TTC549 (cell line): ENCODE results near the gene KCNIP2.
"Not testable (repeated sequence)": the region's sequence is repeated elsewhere in the genome, so short reads cannot be mapped to it uniquely, and the experiment has no call there.

Source experiments
- FAIRE-seq: peaks from 2 replicates; lab custom pipeline; 2012; peaks lifted over from hg19 to GRCh38; lab: Jason Lieb, UNC

Gene KCNIP2

DNA sequence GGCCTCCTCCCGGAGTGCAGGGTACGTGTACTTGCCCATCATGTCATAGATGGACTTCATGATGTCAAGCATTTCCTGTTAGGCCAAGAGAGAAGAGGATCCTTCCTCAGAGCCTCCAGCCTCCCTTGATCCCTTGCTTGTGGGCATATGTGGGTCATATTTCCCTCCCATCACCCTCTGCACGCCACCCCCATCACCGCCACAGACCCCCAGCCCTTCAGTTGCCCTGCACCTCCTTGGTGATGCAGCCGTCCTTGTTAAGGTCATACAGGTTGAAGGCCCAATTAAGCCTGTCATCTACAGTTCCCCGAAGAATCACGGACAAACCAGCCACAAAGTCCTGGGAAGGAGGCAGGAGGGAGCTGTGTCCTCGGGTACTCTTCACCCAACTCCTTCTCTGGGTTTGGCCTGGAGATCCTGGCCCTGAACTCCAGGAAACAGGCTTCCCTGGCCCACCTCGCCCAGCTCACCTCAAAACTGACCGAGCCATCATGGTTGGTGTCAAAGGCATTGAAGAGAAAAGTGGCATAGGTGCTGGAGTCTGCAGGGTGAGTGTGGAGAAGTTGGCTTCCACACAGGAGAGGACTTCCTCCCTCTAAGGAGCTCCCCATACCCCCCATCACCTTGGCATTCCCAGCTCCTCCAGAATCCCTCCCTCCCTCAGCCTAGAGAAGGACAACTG is 15.5 kb downstream of the KCNIP2 start:
- no peak for FAIRE-seq

DNA sequence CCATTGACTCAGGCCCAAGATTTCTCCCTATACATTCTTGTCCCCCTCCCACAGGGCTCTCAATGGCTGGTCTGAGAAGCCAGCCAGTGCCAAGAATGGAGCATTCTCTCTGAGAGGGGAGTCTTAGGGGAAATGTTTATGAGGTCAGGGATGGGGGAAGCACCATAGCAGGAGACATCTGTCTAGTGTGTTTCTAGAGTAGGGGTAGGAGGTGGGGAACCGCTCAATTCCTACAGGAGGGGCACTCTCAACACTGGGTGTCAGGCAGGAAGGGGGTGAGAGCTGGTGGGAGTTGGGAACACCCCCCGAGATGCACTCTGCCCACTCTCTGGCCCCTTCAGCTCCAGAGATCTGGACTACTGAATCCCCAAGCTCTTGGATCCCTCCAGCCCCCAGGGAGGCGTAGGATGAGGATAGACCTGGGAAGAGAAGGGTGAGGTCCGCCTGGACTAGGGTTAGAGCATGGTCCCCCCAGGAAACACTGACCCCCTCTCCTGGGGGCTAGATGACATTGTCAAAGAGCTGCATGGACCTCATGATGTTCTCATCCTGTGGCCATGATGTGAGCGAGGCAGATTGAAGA is 16.7 kb downstream of the KCNIP2 start:
- no peak for FAIRE-seq

DNA sequence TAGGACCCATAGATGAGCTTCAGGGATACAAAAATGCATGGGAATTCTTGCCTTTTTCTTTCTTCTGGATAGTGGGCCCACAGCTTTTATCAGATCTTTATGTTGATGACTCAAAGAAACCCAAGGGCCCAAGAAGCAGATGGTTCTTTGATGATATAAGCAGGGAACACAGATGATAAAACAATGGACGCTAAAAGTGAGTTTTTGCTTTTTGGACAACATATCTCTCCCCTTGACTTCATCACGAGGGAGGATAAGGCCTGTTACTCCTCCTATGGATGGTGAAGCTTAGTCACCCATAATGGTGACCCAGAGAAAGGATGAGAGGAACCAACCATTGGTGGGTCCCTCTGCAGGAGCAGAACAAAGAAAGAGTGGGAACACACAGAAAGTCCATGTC is 18.9 kb downstream of the KCNIP2 start:
- FAIRE-seq, result no peak

DNA sequence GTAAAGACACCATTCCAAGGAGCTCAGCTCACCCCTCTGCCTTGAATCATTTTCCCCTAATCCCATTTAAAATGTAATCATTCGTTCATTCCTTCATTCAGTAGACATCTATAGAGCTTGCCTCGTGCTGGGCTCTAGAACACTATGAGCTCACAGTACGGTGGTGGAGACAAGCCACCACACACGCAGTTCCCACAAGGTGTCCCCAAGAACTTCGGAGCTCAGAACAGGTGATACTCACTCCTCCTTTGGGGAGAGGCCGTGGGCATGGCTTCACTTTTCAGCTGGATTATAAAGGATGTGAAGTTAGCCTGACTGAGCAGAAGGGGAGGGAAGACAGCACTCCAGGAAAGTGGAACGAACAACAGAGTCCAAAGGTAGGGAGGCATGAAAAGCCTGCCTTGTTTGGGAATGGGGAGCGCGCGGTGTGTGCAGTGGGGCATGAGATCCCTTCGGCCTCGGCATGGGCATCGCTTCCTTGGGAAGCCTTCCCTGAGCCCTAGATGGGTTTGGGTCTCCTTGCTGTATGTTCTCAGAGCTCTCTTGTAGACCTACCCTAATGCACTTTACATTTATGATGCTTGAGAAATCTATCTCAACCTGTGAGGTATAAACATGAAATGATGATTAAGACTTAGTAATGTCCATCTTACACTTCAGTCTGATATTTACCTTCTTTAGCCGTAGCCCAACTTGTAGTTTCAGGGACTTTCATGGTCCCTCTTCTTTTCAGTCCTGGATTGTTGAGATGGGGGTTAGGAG is 24.5 kb downstream of the KCNIP2 start:
- no peak for FAIRE-seq

DNA sequence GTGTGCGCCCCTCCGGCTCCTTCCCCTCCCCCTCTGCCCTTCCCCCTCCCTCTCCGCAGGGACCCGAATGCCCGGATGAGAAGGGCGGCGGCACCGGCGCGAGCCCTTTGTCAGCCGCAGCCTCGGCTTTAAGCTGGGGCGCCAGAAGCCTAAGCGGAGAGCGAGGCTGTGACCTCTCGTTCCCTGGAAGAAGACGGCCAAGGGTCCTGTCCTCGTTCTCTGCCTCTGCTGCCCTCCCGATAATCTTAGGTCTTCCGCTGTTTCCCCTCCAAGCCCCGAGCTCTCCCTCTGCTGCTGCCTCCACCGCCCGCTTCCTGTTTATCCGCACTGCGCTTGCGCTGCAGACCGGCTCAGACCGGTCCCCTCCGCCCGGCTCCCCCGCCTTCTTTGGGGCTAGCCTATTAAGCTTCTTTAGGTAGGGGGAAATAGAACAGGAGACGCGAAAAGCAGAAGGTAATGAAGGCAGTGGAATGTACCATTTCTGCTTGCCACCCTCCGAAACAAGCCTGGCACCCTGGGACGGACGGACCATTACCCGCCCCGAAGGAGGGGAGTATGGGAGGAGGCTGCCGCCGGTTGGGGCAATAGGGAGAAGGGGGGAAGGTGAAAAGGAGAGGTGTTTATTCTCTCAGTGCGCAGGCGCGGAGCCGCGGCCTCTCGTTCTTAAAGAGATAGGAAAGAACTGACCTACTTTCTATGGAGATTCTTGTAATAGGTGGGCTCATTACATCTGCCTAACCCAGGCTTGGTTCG is 25.3 kb downstream of the KCNIP2 start, which contains the start of gene OGA:
Gene OGA, minus strand, starts transcription at position 326 of the 753 bp plus-strand sequence. CDS start 422 bp downstream, outside the sequence.
- FAIRE-seq, result peak; percentile 97

DNA sequence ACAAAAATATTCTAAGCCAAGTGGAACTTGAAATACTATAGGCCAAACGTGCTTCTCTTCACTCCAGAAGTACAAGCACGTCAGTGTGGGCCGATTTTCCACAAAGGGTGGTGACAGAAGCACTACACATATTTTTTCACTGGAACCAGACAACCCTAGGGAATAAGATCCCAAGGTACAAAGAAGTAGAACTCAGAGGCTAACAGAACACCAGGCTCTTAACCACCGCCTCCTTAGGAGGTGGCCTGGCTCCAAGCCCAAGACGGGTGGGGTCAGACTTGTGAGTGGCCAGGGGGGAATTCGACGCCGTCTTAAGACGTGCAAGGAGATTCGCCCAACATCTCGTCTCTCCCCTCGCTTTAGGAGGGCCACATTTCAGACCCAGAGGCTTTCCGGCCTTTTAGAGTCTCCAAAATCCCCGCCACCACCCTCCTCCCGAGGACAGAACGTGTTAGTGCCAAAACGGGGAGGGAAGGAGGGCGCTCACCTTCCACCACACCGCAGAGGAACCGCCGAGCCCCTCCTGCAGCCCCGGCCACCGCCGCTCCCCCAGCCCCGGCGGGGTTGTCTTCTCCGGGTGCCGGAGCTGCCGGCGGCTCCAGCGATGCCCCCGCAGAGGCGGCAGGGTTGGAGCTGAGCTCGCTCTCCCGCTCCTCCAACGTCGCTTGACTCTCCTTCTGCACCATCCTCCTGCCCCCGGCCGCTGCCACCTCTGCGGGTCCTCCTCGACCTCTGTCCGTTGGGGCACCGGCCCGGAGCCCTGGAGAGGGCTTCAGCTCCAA is 26.1 kb downstream of the KCNIP2 start:
- no peak for FAIRE-seq

DNA sequence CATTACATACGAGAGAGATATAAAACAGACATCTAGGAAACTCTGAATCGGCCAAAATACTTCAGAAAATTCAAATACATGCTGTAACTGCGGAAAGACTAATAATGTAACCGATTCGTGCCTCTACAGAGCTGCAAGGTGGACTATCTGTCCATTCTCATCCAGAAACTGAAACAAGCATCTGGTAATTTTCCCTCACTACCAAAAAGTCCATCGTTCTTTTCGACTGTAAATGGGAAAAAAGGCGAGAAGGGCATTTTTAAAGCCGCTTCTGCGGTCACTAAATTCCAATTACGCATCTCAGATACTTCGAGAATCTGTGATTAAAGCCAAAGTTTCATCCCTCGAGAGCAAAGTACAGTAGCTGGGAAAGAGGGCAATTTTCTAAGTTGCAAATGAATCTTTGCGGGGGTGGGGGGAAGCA is 26.7 kb downstream of the KCNIP2 start:
- FAIRE-seq, result no peak

DNA sequence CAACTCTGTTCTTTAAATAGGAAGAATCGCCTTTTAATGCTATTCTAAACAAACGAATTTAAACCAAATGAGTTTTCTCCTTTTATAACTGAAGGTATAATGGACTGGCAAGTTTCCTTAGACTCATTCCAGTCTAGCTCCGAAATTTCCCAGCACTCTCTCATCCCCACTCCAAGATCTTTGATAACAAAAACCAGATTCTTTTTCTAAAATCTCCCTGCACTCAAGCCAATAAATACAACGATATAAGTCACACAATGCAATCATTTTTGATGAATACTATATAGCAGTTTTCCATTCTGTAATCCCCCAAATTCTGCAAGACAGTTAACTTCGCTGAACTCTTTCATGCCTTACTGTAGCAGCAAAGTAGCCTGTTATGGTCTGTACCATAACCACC is 27.2 kb downstream of the KCNIP2 start:
- FAIRE-seq, result no peak

DNA sequence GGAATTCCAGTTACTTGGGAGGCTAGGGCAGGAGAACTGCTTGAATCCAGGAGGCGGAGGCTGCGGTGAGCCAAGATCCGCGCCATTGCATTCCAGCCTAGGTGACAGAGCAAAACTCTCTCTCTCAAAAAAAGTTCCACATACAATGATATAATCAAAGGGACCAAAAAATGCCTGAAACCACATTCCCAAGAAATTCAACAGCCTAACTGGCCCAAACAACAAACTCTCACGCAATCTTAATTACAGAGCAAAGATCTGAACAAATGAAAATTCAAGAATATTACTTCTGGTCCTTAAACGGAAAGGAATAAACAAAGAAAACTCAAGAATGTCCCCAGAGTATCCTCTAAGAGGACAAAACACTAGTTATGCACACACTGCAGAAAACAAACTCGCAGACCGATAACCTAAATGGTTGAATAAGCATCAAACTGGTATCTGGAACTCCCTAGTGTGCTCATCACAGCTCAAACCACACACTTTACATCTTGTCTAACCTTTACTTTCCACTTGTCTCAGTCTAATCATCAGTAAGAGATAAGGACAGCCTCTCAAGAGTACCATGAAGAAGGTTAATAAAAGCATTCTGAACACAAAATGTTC is 29.0 kb downstream of the KCNIP2 start:
- no peak for FAIRE-seq

DNA sequence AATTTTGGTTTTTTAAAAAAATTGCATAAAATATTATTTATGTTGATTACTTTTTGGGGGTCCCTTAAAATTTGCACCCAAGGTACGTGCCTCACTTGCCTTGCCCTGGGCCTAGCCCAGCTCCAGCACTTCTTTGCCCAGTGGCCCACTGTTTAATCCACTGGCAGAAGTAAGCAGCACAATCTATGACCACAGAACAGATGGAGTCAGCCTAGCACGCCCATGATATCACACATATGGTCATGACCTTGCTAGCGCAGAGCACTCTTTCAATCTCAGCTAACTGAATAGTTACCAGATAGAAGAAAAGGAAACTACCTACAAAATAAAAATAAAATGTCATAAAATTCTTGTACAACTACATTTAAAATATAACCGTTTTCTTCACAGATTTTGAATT is 31.0 kb downstream of the KCNIP2 start:
- FAIRE-seq, result no peak

DNA sequence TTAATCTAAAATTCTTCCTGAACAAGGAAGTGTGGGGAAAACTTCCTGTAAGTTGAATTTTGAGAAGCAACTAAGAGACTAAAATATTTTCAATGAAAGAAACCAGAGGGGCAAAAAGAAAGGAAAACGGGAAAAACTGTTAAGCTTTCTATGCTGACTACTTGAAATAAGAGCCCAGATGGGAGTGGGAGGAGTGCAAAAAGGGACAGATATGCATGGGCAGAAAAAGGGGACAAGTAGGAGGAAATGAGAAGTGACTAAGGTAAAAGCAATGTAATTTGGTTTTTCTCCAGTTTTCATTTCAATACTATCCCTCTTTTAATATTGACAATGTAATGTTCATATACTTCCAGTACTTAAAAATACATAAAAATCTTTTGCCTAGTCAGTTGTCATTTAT is 36.4 kb downstream of the KCNIP2 start:
- FAIRE-seq, result no peak

DNA sequence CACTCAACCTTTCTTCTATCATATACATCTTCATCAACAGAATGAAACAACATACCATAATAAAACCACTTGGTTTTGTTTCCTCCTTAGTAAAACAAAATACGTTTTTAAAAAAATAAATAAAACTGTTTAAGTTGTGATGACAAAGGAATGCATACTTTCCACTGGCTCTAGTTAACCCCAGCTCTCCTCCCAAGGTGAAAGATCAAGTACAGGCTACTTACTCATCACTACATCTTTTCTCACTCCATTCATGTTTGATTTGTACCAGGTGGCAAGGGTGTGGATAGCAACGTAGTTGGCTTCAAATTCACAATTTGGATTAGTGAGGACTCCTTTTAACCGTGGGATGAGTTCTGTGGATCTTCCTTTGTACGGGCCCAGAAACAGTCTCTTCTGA is 40.1 kb downstream of the KCNIP2 start:
- FAIRE-seq, result no peak

DNA sequence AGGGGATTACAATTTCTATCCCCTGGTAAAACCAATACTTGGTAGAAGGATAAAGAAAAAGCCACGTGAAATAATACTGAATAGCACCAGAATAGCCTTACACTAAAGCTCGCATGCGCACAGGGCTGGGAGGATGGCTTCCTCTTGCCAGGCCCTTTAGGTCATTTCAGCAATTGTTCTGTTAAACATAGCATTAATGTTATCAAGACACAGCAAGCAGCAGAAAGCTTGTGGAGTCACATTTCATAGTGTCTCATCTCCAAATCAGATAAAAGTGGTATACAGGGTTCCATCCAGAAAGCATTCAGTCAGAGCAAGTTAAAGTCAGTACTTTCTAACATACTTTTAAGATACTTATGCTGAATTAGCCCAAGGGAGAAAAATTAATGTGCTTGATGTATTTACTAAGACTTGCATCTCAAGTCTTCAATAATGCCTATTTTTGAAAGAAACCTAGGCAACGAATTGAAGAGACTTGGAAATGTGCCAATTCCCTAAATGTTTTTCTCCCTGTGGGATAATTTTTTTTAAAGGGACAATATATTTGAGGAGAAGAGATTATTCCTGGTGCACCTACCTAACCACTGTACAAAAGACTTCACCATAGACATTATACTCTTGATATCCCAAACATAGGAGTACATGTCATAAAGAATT is 46.1 kb downstream of the KCNIP2 start:
- no peak for FAIRE-seq

DNA sequence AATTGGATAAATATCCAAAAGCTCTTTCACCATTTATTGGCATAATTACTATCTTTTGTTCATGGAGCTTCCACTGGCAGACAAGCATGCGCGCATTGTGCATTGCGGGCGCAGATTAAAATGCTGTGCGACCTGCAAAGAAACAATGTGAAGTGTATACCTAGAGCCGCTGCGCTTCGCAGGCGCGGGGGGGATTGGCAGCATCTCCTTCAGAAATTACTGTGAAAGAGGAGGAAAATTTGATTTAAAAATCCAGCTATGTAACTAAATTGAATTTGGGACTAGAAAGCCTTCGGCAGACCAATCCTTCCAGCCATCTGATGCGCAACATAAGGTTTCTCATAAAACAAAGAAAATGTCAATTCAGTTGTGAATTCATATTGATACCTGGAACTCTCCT is 50.1 kb downstream of the KCNIP2 start:
- FAIRE-seq, result no peak

DNA sequence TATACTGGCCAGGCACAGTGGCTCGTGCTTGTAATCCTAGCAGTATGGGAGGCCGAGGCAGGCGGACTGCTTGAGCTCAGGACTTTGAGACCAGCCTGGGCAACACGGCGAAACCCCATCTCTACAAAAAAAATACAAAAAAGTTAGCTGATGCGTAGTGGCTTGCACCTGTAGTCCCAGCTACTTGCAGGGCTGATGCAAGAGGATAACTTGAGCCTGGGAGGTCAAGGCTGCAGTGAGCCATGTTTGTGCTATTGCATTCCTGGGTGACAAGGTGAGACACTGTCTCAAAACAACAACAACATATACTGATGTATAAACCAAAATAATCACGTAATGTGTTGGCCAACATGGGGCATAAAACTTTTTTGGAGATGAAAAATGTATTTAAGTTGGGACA is 53.9 kb downstream of the KCNIP2 start:
- no peak for FAIRE-seq

DNA sequence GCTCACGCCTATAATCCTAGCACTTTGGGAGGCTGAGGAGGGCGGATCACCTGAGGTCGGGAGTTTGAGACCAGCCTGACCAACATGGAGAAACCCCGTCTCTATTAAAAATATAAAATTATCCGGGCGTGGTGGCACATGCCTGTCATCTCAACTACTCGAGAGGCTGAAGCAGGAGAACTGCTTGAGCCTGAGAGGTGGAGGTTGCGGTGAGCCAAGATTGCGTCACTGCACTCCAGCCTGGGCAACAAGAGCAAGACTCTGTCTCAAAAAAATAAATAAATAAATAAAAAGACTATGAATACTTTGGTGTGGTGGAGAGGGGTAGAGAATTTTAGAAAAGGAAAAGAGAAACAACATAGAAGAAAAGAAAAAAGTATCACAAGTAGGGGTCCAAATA is 54.4 kb downstream of the KCNIP2 start:
- FAIRE-seq, result not testable (repeated sequence)

DNA sequence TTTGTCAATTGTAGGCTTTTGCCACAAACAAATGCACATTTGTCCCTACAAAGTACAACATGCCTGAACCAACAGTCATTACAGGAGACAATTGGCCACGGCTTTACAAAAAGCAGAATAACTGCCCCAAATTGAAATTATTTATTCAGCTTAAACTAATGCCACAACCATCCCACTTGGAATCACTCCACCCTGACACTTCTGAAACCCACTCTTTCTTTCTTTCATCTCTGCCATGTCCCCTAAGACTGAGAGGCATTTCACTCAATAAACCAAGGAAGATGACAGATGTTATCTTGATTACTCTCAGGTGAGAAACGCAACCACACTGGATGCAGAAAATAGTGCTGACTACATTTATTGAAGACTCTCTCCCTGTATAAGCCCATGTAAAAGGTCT is 57.8 kb downstream of the KCNIP2 start:
- FAIRE-seq, result no peak

DNA sequence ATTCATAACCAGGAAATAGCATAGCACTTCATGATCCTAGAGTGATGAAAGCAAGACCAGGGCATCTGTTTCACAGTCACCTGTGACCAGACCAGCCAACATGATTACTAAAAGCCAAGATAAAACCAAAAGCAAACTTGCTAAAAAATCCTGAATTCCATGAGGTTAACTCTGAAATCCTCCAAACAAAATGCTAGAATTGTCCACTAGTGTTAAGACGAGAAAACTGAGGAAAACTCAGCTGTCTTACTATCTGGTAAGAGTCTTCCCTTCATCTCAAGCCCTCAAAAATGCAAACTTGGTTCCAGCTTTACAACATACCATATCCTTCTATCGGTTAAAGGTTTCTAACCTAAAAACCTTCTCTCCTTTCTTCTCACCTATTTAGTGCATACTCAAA is 59.0 kb downstream of the KCNIP2 start:
- no peak for FAIRE-seq

DNA sequence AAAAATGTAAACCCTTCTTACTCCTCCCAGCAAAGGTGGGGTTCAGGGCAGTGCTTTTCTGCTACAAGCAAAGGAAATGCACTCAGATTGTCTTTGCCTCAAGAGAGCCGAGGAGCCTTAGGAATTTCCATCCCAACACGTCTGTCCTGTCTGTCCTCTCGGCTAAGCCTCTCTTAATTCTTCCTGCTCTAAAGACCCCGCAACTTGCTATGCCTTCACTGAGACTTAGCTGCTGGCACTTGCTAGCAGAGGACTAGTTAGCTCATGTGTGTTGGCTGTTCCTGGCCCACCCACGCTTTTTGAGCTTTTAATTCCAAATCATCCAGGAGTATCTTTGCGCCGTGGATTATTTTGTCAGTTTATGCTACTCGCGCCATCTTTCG is 59.9 kb downstream of the KCNIP2 start:
- FAIRE-seq, result no peak

DNA sequence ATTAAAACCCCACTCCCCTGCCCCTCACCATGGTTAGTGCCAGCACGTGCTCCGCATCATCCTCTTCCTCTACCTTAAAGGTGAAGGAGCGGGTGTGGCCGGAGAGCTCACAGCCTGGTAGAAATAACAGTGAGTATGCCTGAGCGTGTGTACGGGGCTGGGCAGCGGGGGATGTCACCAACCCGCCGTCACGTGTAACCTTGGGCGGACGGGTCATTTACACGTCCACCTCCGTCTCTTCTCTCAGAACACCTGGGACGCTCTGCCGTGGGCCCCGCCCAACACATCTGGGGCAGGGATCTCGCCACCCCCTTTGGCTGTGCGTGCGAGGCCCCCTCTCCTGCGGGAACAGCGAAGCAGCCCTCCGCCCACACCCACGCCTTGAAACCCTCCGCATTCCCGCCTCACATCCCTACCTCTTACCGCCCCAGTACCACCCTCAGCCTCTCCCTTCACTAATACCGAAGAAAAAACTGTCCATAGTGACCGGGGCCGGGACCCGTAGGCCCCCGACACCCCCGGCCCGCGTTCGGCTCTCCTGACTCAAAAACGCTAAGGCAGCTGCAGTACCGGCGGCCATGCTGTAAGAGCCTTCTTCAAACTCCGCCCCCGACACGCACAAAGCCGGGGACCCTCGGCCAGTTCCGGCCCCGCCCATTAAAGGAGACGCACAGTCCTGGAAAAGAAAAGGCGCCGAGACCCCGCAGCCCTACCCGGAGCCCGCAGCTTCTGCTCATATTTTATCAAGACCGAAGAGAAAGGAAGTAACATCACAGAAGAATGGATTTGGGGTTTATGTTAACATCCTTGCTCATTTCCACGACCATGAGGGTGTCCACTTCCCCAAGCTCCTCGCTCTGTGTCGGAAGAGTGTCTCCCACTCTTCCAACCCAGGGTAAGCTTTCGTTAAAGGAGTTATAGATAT is 60.5 kb downstream of the KCNIP2 start, which contains the start of gene NPM3:
Gene NPM3, minus strand, starts transcription at position 636 of the 925 bp plus-strand sequence. Its CDS starts 56 bp downstream, at position 580.
- FAIRE-seq, result no peak
